Measurements from ENCODE around the gene SART1. TPM values are rescaled to one million over a fixed set of nuclear protein-coding genes. Genes with fewer than 3 reads are reported as not detected.

Gene SART1
- total and polyA plus RNA-seq, 10 of the 15 experiments (the other 5 are each of a cell fraction or from before 2014, with no cell fraction given): 6.2 to 60.5 (median 37.4) TPM

- H3K4me2 ChIP-seq (ENCODE audit: control insufficient read depth, insufficient read depth): no peak overlapping the region
- peaks cover 0 to 12% of the 10 kb centered on the region in 2 experiments; a peak in 3 of 4 replicates for H3K36me3 ChIP-seq (ENCODE audit: control insufficient read depth in 2 of 2, insufficient read depth in 2 of 2, low read length in 1 of 2)
- H2AFZ ChIP-seq (ENCODE audit: control insufficient read depth, low read depth, low read length): no peak overlapping the region
- SMC1A ChIA-PET (ENCODE audit: uncharacterized antibody, unreplicated experiment): interaction anchor here (0.6 to 4.4 kb wide), 2 partner anchors 98 to 318 kb away, joined by 3 to 28 read pairs; no protein-coding TSS in a partner anchor
- H3K4me1 ChIP-seq (ENCODE audit: control insufficient read depth, insufficient read depth, low read length): no peaks in the 10 kb centered on the region
- TF ChIP-seq BCLAF1 (IDR thresholded peaks at IDR 0.05): no peak
- no peak for TF ChIP-seq TCF3 (IDR thresholded peaks at IDR 0.05; ENCODE audit: borderline replicate concordance, insufficient read depth, low read depth, low read length)
- no peak for TF ChIP-seq MXI1 (IDR thresholded peaks at IDR 0.05; ENCODE audit: low read depth, low read length)
- no peak for TF ChIP-seq E2F4 (IDR thresholded peaks at IDR 0.05; ENCODE audit: low read depth, low read length)
- no peak for TF ChIP-seq STAT1 (conservative IDR thresholded peaks at IDR 0.05)
- TF ChIP-seq SREBF1 (IDR thresholded peaks at IDR 0.05; ENCODE audit: low read length): no peak
- H3K27ac ChIP-seq (ENCODE audit: control insufficient read depth, insufficient read depth): no peak overlapping the region
- no peaks in the 10 kb centered on the region for H3K27me3 ChIP-seq (replicated peaks in 1 of 2; ENCODE audit: control insufficient read depth in 2 of 2, insufficient read depth in 2 of 2, low read length in 1 of 2)
- H4K20me1 ChIP-seq (ENCODE audit: control insufficient read depth, insufficient read depth): no peaks in the 10 kb centered on the region
- RAD21 ChIA-PET (ENCODE audit: unreplicated experiment): interaction anchor here (1.9 kb wide), 1 partner anchor 92 kb away, joined by 5 read pairs; the partner anchor contains the start of gene CCDC85B
- CTCF ChIA-PET: interaction anchor here (0.9 to 4.8 kb wide), 2 partner anchors 97 to 153 kb away, joined by 3 to 51 read pairs; no protein-coding TSS in a partner anchor
- H3K4me3 ChIP-seq: no peak overlapping the region
- POLR2A ChIA-PET: interaction anchor here (0.5 kb wide), 1 partner anchor 52 kb away, joined by 3 read pairs; no protein-coding TSS in a partner anchor
- BruUV-seq (replicated peaks): no TSS peak
- H3K9me3 ChIP-seq (replicated peaks; ENCODE audit: control insufficient read depth, insufficient read depth, low read length): no peaks in the 10 kb centered on the region
- DNase-seq (ENCODE audit: low read depth, low spot score) (no peak), ATAC-seq (no peak; the same call in 2 of the 3 replicates), FAIRE-seq (no peak)
- WGBS (ENCODE audit: insufficient coverage, insufficient replicate concordance, low lambda C conversion rate, missing lambda C conversion rate): 77% methylated on average over 14 of the region's 16 CpGs
- intact Hi-C loops (cut with micrococcal nuclease; ENCODE audit: unreplicated experiment): no loop called here
- no peaks in the 10 kb centered on the region for H3K79me2 ChIP-seq (ENCODE audit: control insufficient read depth, insufficient read depth, low read length)
- in situ Hi-C loops (cut with MboI): no loop called here
- no peak overlapping the region for H3K9ac ChIP-seq (ENCODE audit: control insufficient read depth, insufficient read depth, low read length)
Observed at GRCh38 chr11:65981972-65982823, 20.7 kb downstream of the SART1 start.

Measured in GM12878 (cell line).